ENCODE data around the gene ASXL2. TPM values are rescaled to one million over a fixed set of nuclear protein-coding genes. Genes with fewer than 3 reads are reported as not detected.
"Not testable (repeated sequence)": the region's sequence is repeated elsewhere in the genome, so short reads cannot be mapped to it uniquely, and the experiment has no call there.

ASXL2 gene
- total RNA-seq, 2 donors from 2014 or later, result 6.6 to 8.3 TPM

- Histone ChIP-seq H3K27me3 (no peaks in the 10 kb centered on the region), H3K4me1 (peaks cover 21% of the 10 kb centered on the region), H3K36me3 (replicated peaks in 1 of 2; ENCODE audit: insufficient read depth in 1 of 2, low read depth in 2 of 2) (peaks cover 0 to 5% of the 10 kb centered on the region in 2 donors), H3K27ac (no peak overlapping the region), H3K9me3 (no peaks in the 10 kb centered on the region), H3K4me3 (no peak overlapping the region)
- DNase-seq, result peak in 1 of 4 donors; percentile 17
- intact Hi-C loops (cut with DNase I), result no loop called here
- ATAC-seq, result no peak
- 96 to 100% methylated on average over 2 of the region's 2 CpGs for WGBS, 2 donors
- TF ChIP-seq CTCF (IDR thresholded peaks at IDR 0.05) (no peak), POLR2A (IDR thresholded peaks at IDR 0.05) (no peak)
Observed at GRCh38 chr2:25833566-25833965, 44.7 kb downstream of the ASXL2 start.

GRCh38 chr2:25832897-25833296 lies 45.4 kb downstream of the ASXL2 start:
- no peak for DNase-seq
- intact Hi-C loops (cut with DNase I), result no loop called here
- TF ChIP-seq CTCF (IDR thresholded peaks at IDR 0.05) (no peak), POLR2A (IDR thresholded peaks at IDR 0.05) (no peak)
- H3K27ac ChIP-seq, result no peak overlapping the region
- no peak overlapping the region for H3K4me3 ChIP-seq
- 85 to 88% methylated on average over 5 of the region's 5 CpGs for WGBS, 2 donors
- no peak for ATAC-seq
- H3K4me1 ChIP-seq, result peaks cover 23% of the 10 kb centered on the region
- H3K9me3 ChIP-seq, result no peaks in the 10 kb centered on the region
- peaks cover 0 to 5% of the 10 kb centered on the region in 2 donors for H3K36me3 ChIP-seq (replicated peaks in 1 of 2; ENCODE audit: insufficient read depth in 1 of 2, low read depth in 2 of 2)
- H3K27me3 ChIP-seq, result no peaks in the 10 kb centered on the region

- TF ChIP-seq CTCF (IDR thresholded peaks at IDR 0.05), result no peak
- TF ChIP-seq POLR2A (IDR thresholded peaks at IDR 0.05), result no peak
- DNase-seq (no peak), ATAC-seq (no peak)
- intact Hi-C loops (cut with DNase I), result no loop called here
- Histone ChIP-seq H3K27ac (no peak overlapping the region), H3K36me3 (replicated peaks in 1 of 2; ENCODE audit: insufficient read depth in 1 of 2, low read depth in 2 of 2) (peaks cover 0 to 5% of the 10 kb centered on the region in 2 donors), H3K4me3 (no peak overlapping the region), H3K27me3 (no peaks in the 10 kb centered on the region), H3K9me3 (no peaks in the 10 kb centered on the region), H3K4me1 (peaks cover 19% of the 10 kb centered on the region)
- 87 to 90% methylated on average over 3 of the region's 3 CpGs for WGBS, 2 donors
Observed at GRCh38 chr2:25831746-25832449, 46.4 kb downstream of the ASXL2 start.

GRCh38 chr2:25829828-25830227 lies 48.5 kb downstream of the ASXL2 start:
- intact Hi-C loops (cut with DNase I), result no loop called here
- no peak for TF ChIP-seq CTCF (IDR thresholded peaks at IDR 0.05)
- no peak for TF ChIP-seq POLR2A (IDR thresholded peaks at IDR 0.05)
- DNase-seq (no peak), ATAC-seq (no peak)
- Histone ChIP-seq H3K9me3 (no peaks in the 10 kb centered on the region), H3K4me1 (peaks cover 19% of the 10 kb centered on the region), H3K4me3 (no peak overlapping the region), H3K27me3 (no peaks in the 10 kb centered on the region), H3K36me3 (replicated peaks in 1 of 2; ENCODE audit: insufficient read depth in 1 of 2, low read depth in 2 of 2) (peaks cover 0 to 5% of the 10 kb centered on the region in 2 donors), H3K27ac (peak overlapping the region in 3 of 4 donors; percentile 8 to 26 (median 12))
- 79 to 83% methylated on average over 2 of the region's 2 CpGs for WGBS, 2 donors

GRCh38 chr2:25829377-25829704 lies 48.9 kb downstream of the ASXL2 start:
- intact Hi-C loops (cut with DNase I), result no loop called here
- no peaks in the 10 kb centered on the region for H3K9me3 ChIP-seq
- peak overlapping the region in 3 of 4 donors; percentile 14 to 26 (median 25) for H3K27ac ChIP-seq
- TF ChIP-seq CTCF (IDR thresholded peaks at IDR 0.05) (no peak), POLR2A (IDR thresholded peaks at IDR 0.05) (no peak)
- peaks cover 0 to 5% of the 10 kb centered on the region in 2 donors for H3K36me3 ChIP-seq (replicated peaks in 1 of 2; ENCODE audit: insufficient read depth in 1 of 2, low read depth in 2 of 2)
- no peak overlapping the region for H3K4me3 ChIP-seq
- DNase-seq, result no peak
- peaks cover 19% of the 10 kb centered on the region for H3K4me1 ChIP-seq
- WGBS, 2 donors, result 33 to 43% methylated on average over 1 of the region's 1 CpG
- peak; percentile 38 for ATAC-seq
- H3K27me3 ChIP-seq, result no peaks in the 10 kb centered on the region

- Histone ChIP-seq H3K4me1 (peaks cover 19% of the 10 kb centered on the region), H3K27ac (peak overlapping the region in 3 of 4 donors; percentile 14 to 26 (median 25))
- WGBS, 2 donors, result 81 to 82% methylated on average over 7 of the region's 7 CpGs
- ATAC-seq; DNase-seq; H3K27me3 ChIP-seq; H3K9me3 ChIP-seq; H3K36me3 ChIP-seq (replicated peaks in 1 of 2; ENCODE audit: insufficient read depth in 1 of 2, low read depth in 2 of 2); H3K4me3 ChIP-seq; intact Hi-C loops (cut with DNase I): not testable (repeated sequence)
Observed at GRCh38 chr2:25828532-25829376, 49.5 kb downstream of the ASXL2 start.

All from body of pancreas (tissue), 4 donors.